Spleen (tissue), 7 donors: ENCODE results near the gene CMA1.
"Not testable (repeated sequence)": the region's sequence is repeated elsewhere in the genome, so short reads cannot be mapped to it uniquely, and the experiment has no call there.

ENCODE experiments used
- CTCF ChIP-seq, 11 experiments: fragments of 200-600 bp in 7 of 11; fragments of 450-650 bp in 4 of 11; sonication (generic) in 4 of 11; IDR thresholded peaks in 8 of 11; conservative IDR thresholded peaks in 3 of 11; 1 replicate in 7 of 11; 2 replicates in 4 of 11; pipeline versions ENCODE4 v1.4.0 to v1.8.0; 2016 to 2021; ENCODE audit warnings: antibody characterized with exemption in 11 of 11, inconsistent platforms in 4 of 11, mild to moderate bottlenecking in 1 of 11
- POLR2A ChIP-seq, 3 donors: fragments of 450-650 bp; IDR thresholded peaks; one replicate each; pipeline ENCODE4 v1.5.1; 2017; ENCODE audit warnings: antibody characterized with exemption in 3 of 3, mild to moderate bottlenecking in 1 of 3
- POLR2AphosphoS5 ChIP-seq, 3 donors: sonication (generic); formaldehyde crosslinking; IDR thresholded peaks; one replicate each; pipeline ENCODE4 v1.5.1; 2017; ENCODE audit warnings: antibody characterized with exemption in 3 of 3
- donor health status: DM: no; HTN: no; CAD: no; lungs with moderate emphysema.
- donor health status: DM: no; HTN: no; CAD: no.
- donor health status: DM: no; HTN: no; CAD: no.

- not testable (repeated sequence) for TF ChIP-seq CTCF (IDR thresholded peaks at IDR 0.05 in 8 of 11, conservative IDR thresholded peaks at IDR 0.05 in 3 of 11); POLR2AphosphoS5 (IDR thresholded peaks at IDR 0.05); POLR2A (IDR thresholded peaks at IDR 0.05)
Measured at GRCh38 chr14:24549064-24549463, 41.0 kb upstream of the CMA1 start.
